Mucosa of gallbladder (tissue), 1 donor: Measurements from ENCODE around the gene SLC19A1. TPM values are rescaled to one million over a fixed set of nuclear protein-coding genes. Genes with fewer than 3 reads are reported as not detected.

Experiments used
- DNase-seq: peaks from one replicate; pipeline ENCODE4 v3.0.0-alpha.2; 2020; ENCODE audit warnings: low spot score
- total RNA-seq: library from RNA; stranded (reverse); gene quantifications from one replicate; pipeline ENCODE4 v1.2.1, GENCODE V29; 2021
- donor health status: DM: no; HTN: no; CAD: no.

SLC19A1 gene
- total RNA-seq, 1 donor from 2014 or later, result 7.0 TPM

DNA sequence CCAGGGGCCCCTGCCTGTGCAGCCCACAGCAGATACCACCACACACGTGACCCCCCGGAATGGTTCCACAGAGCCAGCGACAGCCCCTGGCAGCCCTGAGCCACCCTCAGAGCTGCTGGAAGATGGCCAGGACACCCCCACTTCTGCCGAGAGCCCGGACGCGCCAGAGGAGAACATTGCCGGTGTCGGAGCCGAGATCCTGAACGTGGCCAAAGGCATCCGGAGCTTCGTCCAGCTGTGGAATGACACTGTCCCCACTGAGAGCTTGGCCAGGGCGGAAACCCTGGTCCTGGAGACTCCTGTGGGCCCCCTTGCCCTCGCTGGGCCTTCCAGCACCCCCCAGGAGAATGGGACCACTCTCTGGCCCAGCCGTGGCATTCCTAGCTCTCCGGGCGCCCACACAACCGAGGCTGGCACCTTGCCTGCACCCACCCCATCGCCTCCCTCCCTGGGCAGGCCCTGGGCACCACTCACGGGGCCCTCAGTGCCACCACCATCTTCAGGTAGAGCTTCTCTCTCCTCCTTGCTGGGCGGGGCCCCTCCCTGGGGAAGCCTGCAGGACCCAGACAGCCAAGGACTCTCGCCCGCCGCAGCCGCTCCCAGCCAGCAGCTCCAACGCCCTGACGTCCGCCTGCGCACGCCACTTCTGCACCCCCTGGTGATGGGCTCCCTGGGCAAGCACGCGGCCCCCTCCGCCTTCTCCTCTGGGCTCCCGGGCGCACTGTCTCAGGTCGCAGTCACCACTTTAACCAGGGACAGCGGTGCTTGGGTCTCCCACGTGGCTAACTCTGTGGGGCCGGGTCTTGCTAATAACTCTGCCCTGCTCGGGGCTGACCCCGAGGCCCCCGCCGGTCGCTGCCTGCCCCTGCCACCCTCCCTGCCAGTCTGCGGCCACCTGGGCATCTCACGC, 86.3 kb downstream of the SLC19A1 start:
- no peak for DNase-seq

- DNase-seq, result no peak
These were observed 87.1 kb downstream of the SLC19A1 start for GRCh38 chr21:45454926-45455673.

GRCh38 chr21:45454060-45454925, 87.9 kb downstream of the SLC19A1 start:
- no peak for DNase-seq

DNA sequence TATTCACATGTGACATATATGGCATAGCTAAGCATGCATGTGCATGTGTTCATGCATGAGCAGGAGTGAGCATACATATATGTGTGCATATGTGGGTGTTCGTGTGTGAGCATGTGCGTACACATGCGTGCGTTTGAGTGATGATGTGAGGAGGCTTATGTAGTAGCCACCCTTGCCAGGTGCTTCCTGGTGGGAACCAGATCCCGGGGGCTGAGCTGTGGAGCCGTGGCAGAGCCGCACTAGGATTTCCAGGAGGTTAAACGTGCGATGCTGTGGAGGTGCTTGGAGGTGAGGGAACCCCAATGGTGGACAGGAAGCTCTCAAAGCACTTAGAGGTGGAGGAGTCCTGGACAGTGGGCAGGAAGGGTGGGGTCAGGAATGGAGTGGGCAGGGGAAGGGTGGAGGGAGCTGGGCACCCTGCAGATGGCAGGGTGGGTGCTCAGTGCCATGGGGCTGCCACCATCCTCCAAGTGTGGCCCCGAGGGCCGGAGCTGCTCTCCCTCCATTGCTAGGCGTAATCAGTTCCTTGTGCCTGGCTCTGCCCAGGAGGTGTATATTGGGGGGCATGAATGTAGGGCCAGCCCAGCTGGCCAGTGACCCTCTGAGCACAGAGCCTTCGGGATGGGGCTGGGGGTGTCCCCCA, 88.8 kb downstream of the SLC19A1 start:
- DNase-seq, result no peak

DNA sequence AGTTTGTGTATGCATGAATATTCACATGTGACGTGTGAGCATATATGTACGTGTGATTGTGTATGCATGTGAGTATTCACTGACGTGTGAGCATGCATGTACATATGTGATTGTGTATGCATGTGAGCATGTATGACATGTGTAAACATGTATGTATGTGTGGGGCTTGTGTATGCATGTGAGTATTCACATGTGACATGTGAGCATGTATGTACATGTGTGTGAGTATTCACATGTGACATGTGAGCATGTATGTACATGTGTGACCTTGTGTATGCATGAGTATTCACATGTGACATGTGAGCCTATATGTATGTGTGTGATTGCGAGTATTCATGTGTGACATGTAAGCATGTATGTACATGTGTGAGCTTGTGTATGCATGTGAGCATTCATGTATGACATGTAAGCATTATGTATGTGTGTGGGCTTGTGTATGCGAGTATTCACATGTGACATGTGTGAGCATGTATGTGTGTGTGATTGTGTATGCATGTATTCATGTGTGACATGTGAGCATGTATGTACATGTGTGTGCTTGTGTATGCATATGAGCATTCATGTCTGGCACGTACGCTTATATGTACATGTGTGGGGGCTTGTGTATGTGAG, 89.4 kb downstream of the SLC19A1 start:
- no peak for DNase-seq

DNA sequence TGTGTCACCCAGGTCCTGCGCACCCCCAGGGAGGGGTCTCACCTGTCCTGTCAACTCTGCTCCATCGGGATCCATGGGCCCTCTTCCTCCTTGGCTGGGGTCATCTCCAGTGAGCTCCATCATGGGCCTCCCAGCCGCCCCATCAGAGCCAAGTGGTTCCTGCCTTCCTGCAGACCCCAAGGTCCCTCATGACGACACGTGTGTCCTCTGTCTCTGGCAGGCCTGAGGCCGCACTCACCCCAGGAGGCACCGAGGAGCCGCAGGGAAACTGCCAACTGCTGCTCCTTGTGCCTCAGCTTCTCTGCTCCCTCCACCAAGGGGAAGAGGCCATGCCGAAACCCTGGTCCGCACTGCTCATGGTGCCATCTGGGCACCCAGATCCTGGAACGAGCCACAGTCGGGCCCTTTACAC, 90.5 kb downstream of the SLC19A1 start:
- no peak for DNase-seq

DNA sequence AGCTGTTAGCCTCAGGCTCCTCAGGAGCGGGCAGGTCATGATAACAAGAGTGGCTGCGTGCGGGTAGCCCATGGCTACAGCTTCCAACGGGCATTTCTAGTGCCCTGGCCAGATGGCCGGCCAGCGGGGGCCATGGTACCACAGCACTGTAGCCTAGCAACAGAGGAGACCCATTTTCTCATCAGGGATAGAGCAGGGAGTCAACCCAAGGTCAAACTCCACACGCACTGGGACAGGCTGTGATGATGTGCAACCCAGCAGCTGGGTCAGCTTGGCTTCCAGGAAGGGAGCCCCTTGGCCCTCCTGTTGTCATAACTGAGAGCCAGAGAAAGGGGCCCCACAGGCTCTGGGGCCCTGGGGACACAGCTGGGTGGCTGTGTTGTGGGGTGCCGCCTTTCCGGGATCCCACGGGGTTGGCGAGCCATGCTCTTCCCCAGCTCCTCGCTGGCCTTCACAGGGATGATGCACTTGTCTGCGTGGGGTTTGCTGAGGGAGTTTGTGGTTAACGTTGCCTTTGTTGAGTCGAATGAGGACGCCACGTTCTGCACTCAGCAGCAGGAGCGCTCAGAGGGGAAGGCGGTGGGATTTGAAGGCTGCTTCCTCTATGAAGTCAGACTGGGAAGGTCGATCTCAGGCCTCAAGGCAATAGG, 91.0 kb downstream of the SLC19A1 start:
- DNase-seq, result no peak

GRCh38 chr21:45450423-45451090, 91.7 kb downstream of the SLC19A1 start:
- no peak for DNase-seq

DNA sequence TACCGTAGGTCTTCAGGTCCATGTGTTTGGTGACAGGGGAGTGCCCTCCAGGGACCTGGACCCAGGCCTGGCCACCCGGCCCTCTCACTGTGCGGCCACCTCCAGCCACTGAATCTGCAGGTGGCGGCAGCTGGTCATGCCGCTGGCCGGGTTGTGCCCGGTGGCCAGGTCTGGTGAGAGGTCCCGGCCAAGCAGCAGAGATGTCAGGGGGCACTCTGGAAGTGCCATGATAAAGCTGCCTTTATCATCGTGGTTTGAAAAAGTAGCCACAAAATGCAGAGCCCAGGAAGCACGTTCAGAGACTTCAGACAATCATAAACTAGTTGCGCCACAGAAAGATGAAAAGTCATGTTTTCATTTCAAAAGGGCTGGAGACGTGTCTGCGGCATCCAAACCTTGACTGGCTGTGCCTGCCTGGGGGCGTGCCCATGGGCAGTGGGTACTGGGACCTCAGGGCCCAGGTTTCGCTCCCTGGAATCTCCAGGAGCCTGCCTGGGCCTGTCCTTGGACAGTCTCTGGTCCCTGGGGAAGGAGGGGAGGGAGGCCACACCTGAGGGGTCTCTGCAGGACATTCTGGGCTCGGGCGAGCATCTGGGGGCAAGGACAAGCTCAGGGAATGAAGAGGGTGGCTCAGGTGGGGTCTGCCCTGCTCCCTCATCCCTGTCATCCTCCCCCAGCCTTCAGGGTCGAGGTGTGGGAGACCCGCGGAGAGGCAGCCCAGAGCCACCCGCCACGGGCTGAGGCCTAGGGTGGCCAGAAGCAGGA, 92.4 kb downstream of the SLC19A1 start:
- DNase-seq, result no peak

DNA sequence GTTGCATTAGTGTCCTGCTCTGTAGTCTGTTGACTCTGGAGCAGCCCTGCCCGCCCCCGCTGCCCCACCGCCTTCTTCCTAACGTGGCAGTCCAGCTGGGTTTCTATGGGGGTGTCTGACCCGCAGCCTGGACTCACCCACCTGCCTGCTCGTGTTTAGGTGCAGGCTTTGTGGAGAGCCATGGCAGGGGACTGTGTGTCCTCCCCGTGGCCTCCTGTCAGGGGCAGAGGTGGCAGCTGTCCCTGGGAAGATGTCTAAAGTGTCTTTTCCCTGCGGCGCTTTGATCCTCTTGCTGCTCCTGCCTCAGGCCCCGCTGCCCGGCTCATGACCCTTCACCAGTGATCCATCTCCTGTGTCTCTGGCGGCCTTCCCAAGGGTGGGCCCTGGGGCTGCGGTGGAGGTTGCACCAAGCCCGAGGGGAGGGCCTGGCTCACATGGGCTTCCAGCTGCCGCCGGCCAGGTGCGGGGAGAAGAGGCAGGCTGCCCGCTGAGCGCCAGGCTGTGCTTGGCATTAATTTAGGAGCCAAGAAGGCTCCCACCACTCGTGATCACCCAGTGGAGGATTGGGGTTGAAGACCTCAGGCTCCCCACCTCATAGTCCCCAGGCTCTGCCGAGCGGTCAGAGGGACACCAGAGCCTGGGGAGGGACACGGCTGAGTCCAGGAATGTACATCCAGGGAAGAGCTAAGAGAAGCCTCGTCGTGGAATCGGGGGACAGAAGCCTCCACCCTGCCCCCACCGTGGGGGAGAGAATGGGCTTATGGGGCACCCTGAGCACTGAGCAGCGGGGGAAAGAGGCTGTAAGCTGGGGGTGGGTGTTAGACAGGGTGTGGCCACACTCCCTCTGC, 93.2 kb downstream of the SLC19A1 start:
- DNase-seq, result no peak

GRCh38 chr21:45448283-45448809, 93.9 kb downstream of the SLC19A1 start:
- DNase-seq, result no peak

Other genes with a start within 250 kb of the SLC19A1 start
- 172 TPM for gene COL18A1, start 137.3 kb downstream of the SLC19A1 start, total RNA-seq
- 2.1 TPM for gene PCBP3, start 101.3 kb upstream of the SLC19A1 start, total RNA-seq